ENCODE results near the gene CCN5. TPM values are rescaled to one million over a fixed set of nuclear protein-coding genes. Genes with fewer than 3 reads are reported as not detected.

CCN5 gene
- total and polyA plus RNA-seq, 2 experiments from 2014 or later, result 23.6 to 47.3 TPM

DNA sequence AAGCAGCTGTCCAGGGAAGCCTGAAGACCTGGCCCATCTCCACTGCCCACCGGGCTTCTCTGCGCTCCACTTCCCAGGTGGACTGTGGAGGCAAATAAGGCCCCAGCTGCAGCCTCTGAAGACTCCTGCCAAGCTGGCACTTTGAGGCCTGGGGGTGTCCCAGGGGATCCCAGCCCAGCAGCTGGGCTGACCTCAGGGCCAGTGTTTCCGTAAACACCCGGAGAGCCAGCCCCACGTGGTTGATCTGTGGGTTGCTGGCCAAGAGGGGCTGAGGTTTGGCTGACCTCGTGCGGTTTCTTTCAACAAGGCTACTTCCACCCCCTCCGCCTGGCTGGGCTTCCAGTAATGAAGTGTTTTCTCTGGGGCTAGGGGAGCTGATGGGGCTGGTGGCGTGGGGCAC, 12.4 kb upstream of the CCN5 start:
- H4K20me1 ChIP-seq (ENCODE audit: insufficient read depth), result no peaks in the 10 kb centered on the region
- WGBS, 2 experiments (ENCODE audit: low coverage in 1 of 2, low lambda C conversion rate in 2 of 2, missing lambda C conversion rate in 2 of 2), result 2 to 6% methylated on average over 7 to 9 of the region's 9 CpGs
- no peak overlapping the region for H3K27ac ChIP-seq
- no peak overlapping the region for H3K4me3 ChIP-seq
- no peak overlapping the region for H2AFZ ChIP-seq
- in situ Hi-C loops (cut with MboI), result no loop called here
- no peaks in the 10 kb centered on the region for H3K9me2 ChIP-seq (ENCODE audit: insufficient read depth)
- H3K9ac ChIP-seq, result peak overlapping the region; percentile 56
- no peaks in the 10 kb centered on the region for H3K36me3 ChIP-seq (ENCODE audit: low read depth)
- H3K9me3 ChIP-seq (ENCODE audit: low read depth), result no peaks in the 10 kb centered on the region
- no peaks in the 10 kb centered on the region for H3K27me3 ChIP-seq (replicated peaks; ENCODE audit: insufficient read depth)
- H3F3A ChIP-seq (ENCODE audit: insufficient read depth), result peaks cover 37% of the 10 kb centered on the region
- H3K4me2 ChIP-seq (ENCODE audit: unreplicated experiment), result peak overlapping the region; percentile 33
- peak; percentile 89 for DNase-seq
- no peak for TF ChIP-seq EZH2phosphoT487 (IDR thresholded peaks at IDR 0.05; ENCODE audit: insufficient read depth, low read depth)
- TF ChIP-seq EZH2 (IDR thresholded peaks at IDR 0.05; ENCODE audit: insufficient read depth, poor library complexity, severe bottlenecking), result no peak
- no peaks in the 10 kb centered on the region for H3K79me2 ChIP-seq (ENCODE audit: insufficient read depth)
- H3K4me1 ChIP-seq (ENCODE audit: insufficient read depth), result peaks cover 54% of the 10 kb centered on the region

DNA sequence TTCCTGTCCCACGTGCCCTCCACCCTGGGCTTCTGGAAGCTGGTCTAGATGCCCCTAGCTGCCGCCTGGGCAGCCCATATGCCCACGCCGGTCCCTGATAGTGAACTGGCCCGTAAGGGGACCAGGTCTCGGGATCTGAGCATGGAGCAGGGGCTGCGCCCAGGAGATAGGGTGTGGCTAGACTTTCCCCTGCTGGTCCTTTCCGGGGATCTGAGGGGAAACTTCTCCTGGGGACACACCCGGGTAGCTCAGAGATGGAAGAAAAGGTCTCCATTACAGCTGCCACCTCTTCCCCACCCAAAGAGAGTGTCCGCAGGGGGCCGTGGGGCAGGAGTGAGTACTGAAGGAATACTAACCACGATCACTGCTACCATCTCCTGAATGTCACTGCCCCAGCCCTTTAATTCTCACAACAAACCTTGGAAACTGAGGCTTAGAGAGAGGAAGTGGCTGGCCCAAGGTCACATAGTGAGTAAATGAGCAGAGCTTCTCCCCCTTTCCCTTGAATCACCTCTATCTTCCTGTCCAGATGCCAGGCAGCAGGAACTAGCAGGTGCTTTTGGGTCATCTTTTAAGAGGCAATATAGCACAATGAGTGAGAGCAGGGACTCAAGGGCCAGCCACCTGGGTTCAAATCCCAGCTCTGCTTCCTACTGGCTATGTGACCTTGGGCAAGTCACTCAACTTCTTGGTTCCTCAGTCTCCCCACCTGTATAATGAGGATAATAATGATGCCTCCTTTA, 11.8 kb upstream of the CCN5 start:
- Histone ChIP-seq H3F3A (ENCODE audit: insufficient read depth) (peaks cover 42% of the 10 kb centered on the region), H3K4me2 (ENCODE audit: unreplicated experiment) (peak overlapping the region; percentile 33), H3K9ac (no peak overlapping the region), H2AFZ (no peak overlapping the region), H3K79me2 (ENCODE audit: insufficient read depth) (no peaks in the 10 kb centered on the region), H3K9me3 (ENCODE audit: low read depth) (no peaks in the 10 kb centered on the region), H3K4me3 (no peak overlapping the region), H3K36me3 (ENCODE audit: low read depth) (no peaks in the 10 kb centered on the region), H3K27me3 (replicated peaks; ENCODE audit: insufficient read depth) (no peaks in the 10 kb centered on the region), H3K4me1 (ENCODE audit: insufficient read depth) (peaks cover 60% of the 10 kb centered on the region), H3K27ac (no peak overlapping the region), H3K9me2 (ENCODE audit: insufficient read depth) (no peaks in the 10 kb centered on the region), H4K20me1 (ENCODE audit: insufficient read depth) (no peaks in the 10 kb centered on the region)
- no peak for TF ChIP-seq EZH2 (IDR thresholded peaks at IDR 0.05; ENCODE audit: insufficient read depth, poor library complexity, severe bottlenecking)
- no peak for TF ChIP-seq EZH2phosphoT487 (IDR thresholded peaks at IDR 0.05; ENCODE audit: insufficient read depth, low read depth)
- 39 to 42% methylated on average over 11 to 12 of the region's 12 CpGs for WGBS, 2 experiments (ENCODE audit: low coverage in 1 of 2, low lambda C conversion rate in 2 of 2, missing lambda C conversion rate in 2 of 2)
- in situ Hi-C loops (cut with MboI), result no loop called here
- no peak for DNase-seq

DNA sequence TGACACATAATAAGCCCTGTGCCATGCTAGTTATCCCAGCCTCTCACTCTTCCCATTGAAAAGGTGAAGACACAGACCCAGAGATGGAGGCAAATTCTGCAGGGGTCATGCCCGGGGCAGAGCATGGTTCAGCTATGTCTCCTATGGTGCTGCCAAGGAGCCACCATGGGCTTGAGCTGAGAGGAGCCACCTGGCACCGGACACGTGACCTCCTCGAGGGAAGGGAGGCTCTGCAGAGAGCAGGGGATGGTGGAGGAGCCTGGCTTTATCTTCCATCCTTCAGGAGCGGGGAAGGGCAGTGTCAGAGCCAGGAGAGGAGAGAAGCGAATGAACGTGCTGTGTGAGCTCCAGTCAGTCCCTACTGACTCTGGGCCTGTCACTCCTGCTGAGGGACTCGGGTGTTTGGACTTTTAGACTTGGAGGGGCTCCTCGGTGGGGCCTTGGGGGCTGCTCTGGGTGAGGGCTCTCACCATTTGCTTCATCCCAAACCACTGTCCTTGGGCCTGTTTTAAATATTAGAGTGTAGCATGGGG, 11.1 kb upstream of the CCN5 start:
- no peaks in the 10 kb centered on the region for H3K79me2 ChIP-seq (ENCODE audit: insufficient read depth)
- no peak for DNase-seq
- H3K36me3 ChIP-seq (ENCODE audit: low read depth), result no peaks in the 10 kb centered on the region
- TF ChIP-seq EZH2phosphoT487 (IDR thresholded peaks at IDR 0.05; ENCODE audit: insufficient read depth, low read depth) (no peak), EZH2 (IDR thresholded peaks at IDR 0.05; ENCODE audit: insufficient read depth, poor library complexity, severe bottlenecking) (no peak)
- no peaks in the 10 kb centered on the region for H3K9me2 ChIP-seq (ENCODE audit: insufficient read depth)
- H3F3A ChIP-seq (ENCODE audit: insufficient read depth), result peaks cover 43% of the 10 kb centered on the region
- H3K4me3 ChIP-seq, result no peak overlapping the region
- H3K27me3 ChIP-seq (replicated peaks; ENCODE audit: insufficient read depth), result no peaks in the 10 kb centered on the region
- no peaks in the 10 kb centered on the region for H4K20me1 ChIP-seq (ENCODE audit: insufficient read depth)
- H3K4me1 ChIP-seq (ENCODE audit: insufficient read depth), result peaks cover 62% of the 10 kb centered on the region
- in situ Hi-C loops (cut with MboI), result no loop called here
- peak overlapping the region; percentile 7 for H3K4me2 ChIP-seq (ENCODE audit: unreplicated experiment)
- peak overlapping the region; percentile 47 for H3K27ac ChIP-seq
- WGBS, 2 experiments (ENCODE audit: low coverage in 1 of 2, low lambda C conversion rate in 2 of 2, missing lambda C conversion rate in 2 of 2), result 92 to 93% methylated on average over 9 of the region's 9 CpGs
- no peak overlapping the region for H2AFZ ChIP-seq
- no peak overlapping the region for H3K9ac ChIP-seq
- H3K9me3 ChIP-seq (ENCODE audit: low read depth), result no peaks in the 10 kb centered on the region

DNA sequence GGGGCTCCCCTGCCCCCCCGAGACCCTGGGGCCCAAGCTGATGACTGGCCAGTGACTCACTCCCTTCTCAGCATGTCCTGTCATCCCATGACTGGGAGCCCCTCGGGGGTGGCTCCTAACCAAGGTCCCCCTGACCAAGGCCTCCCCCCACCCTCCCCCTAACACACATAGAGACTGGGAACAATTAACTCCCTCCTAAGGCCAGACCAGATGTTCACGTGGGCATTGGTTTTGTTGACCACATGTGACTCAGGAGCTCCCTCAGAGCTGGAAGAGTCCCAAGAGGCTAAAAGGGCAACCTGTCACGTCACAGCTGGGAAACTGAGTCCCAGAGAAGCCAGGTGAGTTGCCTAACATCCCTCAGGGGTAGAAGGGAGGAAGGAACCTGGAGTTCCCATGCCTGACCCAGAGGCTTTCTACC, 10.6 kb upstream of the CCN5 start:
- Histone ChIP-seq H3K27me3 (replicated peaks; ENCODE audit: insufficient read depth) (no peaks in the 10 kb centered on the region), H2AFZ (no peak overlapping the region), H3K9me2 (ENCODE audit: insufficient read depth) (no peaks in the 10 kb centered on the region), H3K9me3 (ENCODE audit: low read depth) (no peaks in the 10 kb centered on the region), H3K36me3 (ENCODE audit: low read depth) (no peaks in the 10 kb centered on the region), H3K4me3 (no peak overlapping the region), H3F3A (ENCODE audit: insufficient read depth) (peaks cover 43% of the 10 kb centered on the region), H3K4me2 (ENCODE audit: unreplicated experiment) (peak overlapping the region; percentile 7), H3K9ac (no peak overlapping the region), H3K4me1 (ENCODE audit: insufficient read depth) (peaks cover 62% of the 10 kb centered on the region), H4K20me1 (ENCODE audit: insufficient read depth) (no peaks in the 10 kb centered on the region), H3K79me2 (ENCODE audit: insufficient read depth) (no peaks in the 10 kb centered on the region), H3K27ac (peak overlapping the region; percentile 47)
- in situ Hi-C loops (cut with MboI), result no loop called here
- DNase-seq, result peak; percentile 77
- WGBS, 2 experiments (ENCODE audit: low coverage in 1 of 2, low lambda C conversion rate in 2 of 2, missing lambda C conversion rate in 2 of 2), result 0 to 4% methylated on average over 2 to 4 of the region's 4 CpGs
- TF ChIP-seq EZH2 (IDR thresholded peaks at IDR 0.05; ENCODE audit: insufficient read depth, poor library complexity, severe bottlenecking) (no peak), EZH2phosphoT487 (IDR thresholded peaks at IDR 0.05; ENCODE audit: insufficient read depth, low read depth) (no peak)
